GM12891 (cell line): ENCODE results near the gene NAPEPLD.
"Not testable (repeated sequence)": the region's sequence is repeated elsewhere in the genome, so short reads cannot be mapped to it uniquely, and the experiment has no call there.

Experiments used
- PAX5 ChIP-seq: IDR thresholded peaks from 2 replicates; pipeline ENCODE4 v1.6.1; 2011; ENCODE audit warnings: low read length, moderate library complexity, mild to moderate bottlenecking; ENCODE audit not compliant: insufficient read depth, severe bottlenecking
- POLR2A ChIP-seq: IDR thresholded peaks from 2 replicates; pipeline ENCODE4 v1.6.1; 2011; ENCODE audit warnings: low read depth, low read length, control low read depth
- POLR2AphosphoS5 ChIP-seq: IDR thresholded peaks from 2 replicates; pipeline ENCODE4 v1.6.1; 2011; ENCODE audit warnings: low read depth, low read length, control low read depth
- SPI1 ChIP-seq: IDR thresholded peaks from 2 replicates; pipeline ENCODE4 v1.6.1; 2011; ENCODE audit warnings: low read depth, low read length, control low read depth
- TAF1 ChIP-seq: IDR thresholded peaks from 2 replicates; pipeline ENCODE4 v1.6.1; 2011; ENCODE audit warnings: low read depth, low read length, control low read depth

GRCh38 chr7:103095558-103095957 lies 53.3 kb downstream of the NAPEPLD start:
- not testable (repeated sequence) for TF ChIP-seq SPI1, POLR2A, TAF1, POLR2AphosphoS5, PAX5
